Upper lobe of left lung (tissue), 6 donors: ENCODE results near the gene DDA1. TPM values are rescaled to one million over a fixed set of nuclear protein-coding genes. Genes with fewer than 3 reads are reported as not detected.

Experiments
- ATAC-seq, 2 donors: fragments of 200-7000 bp; cut with Tn5 transposase; one replicate each; pipeline ENCODE4 v1.9.1; 2022; ENCODE audit warnings: mild to moderate bottlenecking in 2 of 2, moderate library complexity in 2 of 2; ENCODE audit not compliant: low FRiP score in 2 of 2
- DNase-seq, 2 donors: peaks; one replicate each; pipeline ENCODE4 v3.0.0-alpha.2; 2019 to 2020
- H3K27ac ChIP-seq, 4 donors: fragments of 200-600 bp; sonication (generic); one replicate each; pipeline ENCODE4 v1.5.1; 2016 to 2019
- H3K27me3 ChIP-seq, 4 donors: fragments of 200-600 bp; sonication (generic); one replicate each; pipeline ENCODE4 v1.5.1; 2017 to 2019
- H3K36me3 ChIP-seq, 4 donors: fragments of 200-600 bp; sonication (generic); one replicate each; pipeline ENCODE4 v1.5.1; 2016 to 2019
- H3K4me1 ChIP-seq, 4 donors: fragments of 200-600 bp; sonication (generic); one replicate each; pipeline ENCODE4 v1.5.1; 2018 to 2019
- H3K4me3 ChIP-seq, 4 donors: fragments of 200-600 bp; sonication (generic); one replicate each; pipeline ENCODE4 v1.5.1; 2017 to 2019; ENCODE audit warnings: mild to moderate bottlenecking in 2 of 4, moderate library complexity in 1 of 4
- H3K9me3 ChIP-seq, 4 donors: fragments of 200-600 bp; sonication (generic); one replicate each; pipeline ENCODE4 v1.5.1; 2018 to 2019
- EP300 ChIP-seq, 4 donors: sonication (generic); formaldehyde crosslinking; IDR thresholded peaks; one replicate each; pipeline ENCODE4 v1.5.1; 2017; ENCODE audit warnings: antibody characterized with exemption in 4 of 4, control low read depth in 2 of 4
- POLR2A ChIP-seq, 4 donors: fragments of 450-650 bp; IDR thresholded peaks; one replicate each; pipeline ENCODE4 v1.5.1; 2016 to 2017; ENCODE audit warnings: antibody characterized with exemption in 4 of 4, mild to moderate bottlenecking in 2 of 4
- POLR2AphosphoS5 ChIP-seq, 2 donors: sonication (generic); formaldehyde crosslinking; IDR thresholded peaks; one replicate each; pipeline ENCODE4 v1.5.1; 2017; ENCODE audit warnings: antibody characterized with exemption in 2 of 2
- WGBS, 2 donors: methylation state at CpG; one replicate each; pipeline ENCODE4 v1.1.5; 2017 to 2018; 5-methylcytosine and 5-hydroxymethylcytosine counted together
- total RNA-seq, 6 donors: library from RNA; depleted of rRNA in 4 of 6; stranded (reverse); fragments of >200 nt in 4 of 6; gene quantifications; one replicate each; pipeline versions ENCODE4 v1.1.0 to v1.2.1, GENCODE V29; 2016 to 2021
- TF ChIP-seq, protein P1 (sequence below), 6 experiments: fragments of 450-650 bp in 4 of 6; fragments of 200-600 bp in 2 of 6; sonication (generic) in 2 of 6; IDR thresholded peaks; one replicate each; pipeline ENCODE4 v1.5.1; 2016 to 2019; ENCODE audit warnings: antibody characterized with exemption in 6 of 6
- donor health status: DM: no; HTN: no; CAD: no; lungs with moderate emphysema.
- donor health status: DM: no; HTN: yes; CAD: no; lungs with severe emphysema.

DDA1 gene
- total RNA-seq, 6 donors from 2014 or later: 11.5 to 42.8 (median 28.4) TPM

DNA sequence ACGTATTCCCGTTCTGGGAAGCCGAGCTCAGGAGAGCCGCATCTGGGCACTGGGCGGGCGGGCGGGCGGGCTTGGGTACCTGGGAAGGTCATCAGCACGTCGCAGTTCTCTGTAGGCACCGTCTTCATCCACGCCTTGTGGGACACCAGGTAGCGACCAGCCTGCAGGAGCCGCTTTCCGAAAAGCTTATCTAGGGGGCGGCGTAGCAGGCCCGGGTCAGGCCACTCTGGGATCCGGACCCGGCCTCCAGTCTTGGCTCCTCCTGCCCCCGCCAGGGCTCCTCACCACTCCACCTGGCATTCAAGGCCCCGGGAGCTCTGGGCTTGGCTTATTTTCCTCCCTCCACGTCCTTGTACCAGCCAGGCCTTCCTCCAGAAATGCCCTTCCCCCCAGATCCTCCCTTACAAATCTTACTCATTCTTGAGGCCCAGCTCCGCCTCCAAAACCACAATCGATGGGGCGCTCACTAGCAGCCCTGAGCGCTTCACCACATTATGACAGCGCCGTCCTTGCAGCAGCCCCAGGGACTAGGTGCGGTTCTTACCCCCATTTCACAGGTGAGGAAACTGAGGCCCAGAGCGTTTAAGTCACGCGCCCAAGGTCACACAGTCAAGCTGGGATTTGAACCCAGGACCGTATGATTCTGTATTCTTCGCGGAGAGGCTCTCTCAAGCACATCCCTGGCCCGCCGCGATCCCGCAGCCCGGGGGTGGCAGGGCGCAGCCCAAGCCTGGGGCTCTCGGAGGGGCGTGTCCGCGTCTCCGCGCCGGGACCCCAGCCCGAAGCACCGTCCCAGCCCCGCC lies 24.4 kb downstream of the DDA1 start:
- Histone ChIP-seq H3K27ac (peak overlapping the region; percentile 26 to 86 (median 52)), H3K36me3 (no peaks in the 10 kb centered on the region), H3K27me3 (peaks cover 0 to 5% (median 2%) of the 10 kb centered on the region in 4 donors), H3K4me3 (peak overlapping the region; percentile 55 to 82 (median 72)), H3K4me1 (peaks cover 29 to 59% (median 41%) of the 10 kb centered on the region in 4 donors), H3K9me3 (no peaks in the 10 kb centered on the region)
- 37 to 50% methylated on average over 21 to 30 of the region's 52 CpGs for WGBS, 2 donors
- TF ChIP-seq EP300 (IDR thresholded peaks at IDR 0.05) (no peak), POLR2AphosphoS5 (IDR thresholded peaks at IDR 0.05) (no peak), POLR2A (IDR thresholded peaks at IDR 0.05) (peak in 1 of 4 donors; percentile 14)
- TF ChIP-seq, protein P1, sequence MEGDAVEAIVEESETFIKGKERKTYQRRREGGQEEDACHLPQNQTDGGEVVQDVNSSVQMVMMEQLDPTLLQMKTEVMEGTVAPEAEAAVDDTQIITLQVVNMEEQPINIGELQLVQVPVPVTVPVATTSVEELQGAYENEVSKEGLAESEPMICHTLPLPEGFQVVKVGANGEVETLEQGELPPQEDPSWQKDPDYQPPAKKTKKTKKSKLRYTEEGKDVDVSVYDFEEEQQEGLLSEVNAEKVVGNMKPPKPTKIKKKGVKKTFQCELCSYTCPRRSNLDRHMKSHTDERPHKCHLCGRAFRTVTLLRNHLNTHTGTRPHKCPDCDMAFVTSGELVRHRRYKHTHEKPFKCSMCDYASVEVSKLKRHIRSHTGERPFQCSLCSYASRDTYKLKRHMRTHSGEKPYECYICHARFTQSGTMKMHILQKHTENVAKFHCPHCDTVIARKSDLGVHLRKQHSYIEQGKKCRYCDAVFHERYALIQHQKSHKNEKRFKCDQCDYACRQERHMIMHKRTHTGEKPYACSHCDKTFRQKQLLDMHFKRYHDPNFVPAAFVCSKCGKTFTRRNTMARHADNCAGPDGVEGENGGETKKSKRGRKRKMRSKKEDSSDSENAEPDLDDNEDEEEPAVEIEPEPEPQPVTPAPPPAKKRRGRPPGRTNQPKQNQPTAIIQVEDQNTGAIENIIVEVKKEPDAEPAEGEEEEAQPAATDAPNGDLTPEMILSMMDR (IDR thresholded peaks at IDR 0.05): no peak
- peak in 1 of 2 donors; percentile 4 for ATAC-seq
- peak; percentile 48 to 69 for DNase-seq

DNA sequence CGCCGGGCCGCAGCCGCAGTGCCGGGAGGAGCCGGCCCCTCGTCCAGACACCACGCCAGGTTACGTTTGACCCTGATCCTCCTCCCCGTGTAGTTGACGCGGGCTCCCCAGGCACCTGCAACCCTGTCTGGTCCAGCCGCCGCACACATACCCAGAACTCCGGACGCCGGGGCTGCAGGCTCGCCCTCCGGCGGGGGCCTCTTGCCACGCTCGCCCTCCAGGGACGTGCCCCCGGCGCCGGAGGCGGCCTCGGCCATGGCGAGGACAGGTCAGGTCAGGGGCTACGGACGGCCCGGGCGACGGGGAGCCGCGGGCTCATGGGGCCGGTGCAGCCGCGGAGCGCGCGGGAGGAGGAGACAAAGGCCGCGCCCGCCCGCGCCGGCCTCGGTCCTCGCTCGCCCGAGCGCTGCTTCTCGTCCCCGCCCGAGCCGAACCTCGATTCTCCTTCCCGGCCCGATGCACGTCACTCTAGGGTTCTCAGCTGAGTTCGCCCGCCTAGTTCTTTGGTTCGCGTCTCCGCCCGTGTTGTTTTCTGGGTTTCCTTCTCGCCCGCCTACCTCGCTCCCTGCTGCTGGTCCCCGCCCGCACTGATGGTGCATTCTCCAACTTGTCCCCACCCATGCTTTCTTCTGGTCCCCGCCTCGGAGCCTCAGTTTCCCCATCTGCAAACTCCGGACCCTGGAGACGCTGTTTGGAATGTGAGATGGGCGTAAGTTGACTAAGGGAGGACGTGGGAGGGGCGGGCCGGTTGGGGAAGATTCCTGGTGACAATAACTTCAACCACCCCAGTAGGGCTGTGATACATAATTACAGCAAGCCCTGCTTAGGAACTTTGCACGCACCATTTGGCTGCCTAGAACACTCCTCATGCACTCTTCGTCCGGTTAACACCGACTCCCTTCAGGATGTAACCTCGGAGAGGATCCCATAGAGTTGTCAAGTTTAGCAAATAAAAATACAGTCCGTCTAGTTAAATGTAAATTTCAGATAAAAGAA lies 25.3 kb downstream of the DDA1 start, which contains the start of gene ANO8:
TSS of gene ANO8 (minus strand) at position 442 of the 996 bp plus-strand sequence. CDS start at position 257, 185 bp downstream.
- WGBS, 2 donors: 5 to 7% methylated on average over 23 to 42 of the region's 86 CpGs
- TF ChIP-seq, protein P1 (IDR thresholded peaks at IDR 0.05): peak in 4 of 6 experiments; percentile 8 to 19 (median 10)
- peak; percentile 34 to 70 for TF ChIP-seq POLR2AphosphoS5 (IDR thresholded peaks at IDR 0.05)
- TF ChIP-seq EP300 (IDR thresholded peaks at IDR 0.05): no peak
- peak in 2 of 4 donors; percentile 37 to 50 for TF ChIP-seq POLR2A (IDR thresholded peaks at IDR 0.05)
- H3K4me1 ChIP-seq: peaks cover 29 to 52% (median 35%) of the 10 kb centered on the region in 4 donors
- ATAC-seq: peak; percentile 83 to 89
- H3K27ac ChIP-seq: peak within 1 kb of the TSS; percentile 30 to 86 (median 52)
- no peaks in the 10 kb centered on the region for H3K27me3 ChIP-seq
- DNase-seq: peak; percentile 95 to 96
- H3K9me3 ChIP-seq: no peaks in the 10 kb centered on the region
- peak within 1 kb of the TSS; percentile 55 to 91 (median 80) for H3K4me3 ChIP-seq
- H3K36me3 ChIP-seq: no peaks in the 10 kb centered on the region

- no peak for DNase-seq
- ATAC-seq: no peak
- WGBS, 2 donors: 68 to 72% methylated on average over 10 of the region's 10 CpGs
- Histone ChIP-seq H3K27me3 (no peaks in the 10 kb centered on the region), H3K4me1 (peaks cover 29 to 52% (median 35%) of the 10 kb centered on the region in 4 donors), H3K36me3 (no peaks in the 10 kb centered on the region), H3K27ac (peak overlapping the region in 1 of 4 donors; percentile 69), H3K9me3 (no peaks in the 10 kb centered on the region), H3K4me3 (peak overlapping the region in 1 of 4 donors; percentile 91)
- TF ChIP-seq, protein P1 (IDR thresholded peaks at IDR 0.05): no peak
- TF ChIP-seq POLR2A (IDR thresholded peaks at IDR 0.05) (no peak), EP300 (IDR thresholded peaks at IDR 0.05) (no peak), POLR2AphosphoS5 (IDR thresholded peaks at IDR 0.05) (no peak)
Measured at GRCh38 chr19:17335575-17335974, 26.2 kb downstream of the DDA1 start.

- H3K4me1 ChIP-seq: peaks cover 29 to 52% (median 35%) of the 10 kb centered on the region in 4 donors
Measured at GRCh38 chr19:17336872-17337674, 27.7 kb downstream of the DDA1 start, which contains the start of gene GTPBP3. TSS of gene GTPBP3 (plus strand) at chr19:17337553. CDS start at chr19:17337612, 59 bp downstream.

More at GRCh38 chr19:17336872-17337674, 27.7 kb downstream of the DDA1 start, which contains the start of gene GTPBP3:
- H3K9me3 ChIP-seq: no peaks in the 10 kb centered on the region
- ATAC-seq: peak; percentile 93 to 97
- no peaks in the 10 kb centered on the region for H3K27me3 ChIP-seq
- peaks cover 0 to 10% (median 3%) of the 10 kb centered on the region in 4 donors for H3K36me3 ChIP-seq
- WGBS, 2 donors: 0 to 1% methylated on average over 33 to 37 of the region's 41 CpGs
- H3K4me3 ChIP-seq: peak within 1 kb of the TSS; percentile 61 to 91 (median 68)
- H3K27ac ChIP-seq: peak within 1 kb of the TSS; percentile 87 to 95 (median 90)
- TF ChIP-seq EP300 (IDR thresholded peaks at IDR 0.05): no peak
- peak; percentile 33 to 48 for TF ChIP-seq POLR2AphosphoS5 (IDR thresholded peaks at IDR 0.05)
- peak in 3 of 4 donors; percentile 15 to 46 (median 22) for TF ChIP-seq POLR2A (IDR thresholded peaks at IDR 0.05)
- TF ChIP-seq, protein P1 (IDR thresholded peaks at IDR 0.05): peak in 1 of 6 experiments; percentile 6
- DNase-seq: peak; percentile 98 to 99
